Measurements from ENCODE around the gene CHURC1.

CHURC1 gene

GRCh38 chr14:64939817-64940190 lies 25.5 kb downstream of the CHURC1 start:
- DNase-seq: no peak

GRCh38 chr14:64940336-64940910 lies 26.2 kb downstream of the CHURC1 start:
- no peak for DNase-seq

- DNase-seq: no peak
Observed at GRCh38 chr14:64942531-64943111, 28.4 kb downstream of the CHURC1 start, which contains the start of gene GPX2. Gene GPX2, minus strand, starts transcription at chr14:64942745. Its CDS starts 19 bp downstream, at chr14:64942726.

GRCh38 chr14:64943556-64943955 lies 29.3 kb downstream of the CHURC1 start:
- no peak for DNase-seq

GRCh38 chr14:64944041-64944440 lies 29.8 kb downstream of the CHURC1 start:
- DNase-seq: no peak

GRCh38 chr14:64944861-64945260 lies 30.6 kb downstream of the CHURC1 start:
- no peak for DNase-seq

- DNase-seq: no peak
Observed at GRCh38 chr14:64945431-64946178, 31.4 kb downstream of the CHURC1 start.

- no peak for DNase-seq
Observed at GRCh38 chr14:64946310-64947045, 32.2 kb downstream of the CHURC1 start.

- no peak for DNase-seq
Observed at GRCh38 chr14:64947710-64948611, 33.7 kb downstream of the CHURC1 start.

- DNase-seq: no peak
Observed at GRCh38 chr14:64948612-64949210, 34.5 kb downstream of the CHURC1 start.

GRCh38 chr14:64950889-64951288 lies 36.6 kb downstream of the CHURC1 start:
- DNase-seq: no peak

- no peak for DNase-seq
Observed at GRCh38 chr14:64951291-64951690, 37.0 kb downstream of the CHURC1 start.

GRCh38 chr14:64951724-64952123 lies 37.5 kb downstream of the CHURC1 start:
- DNase-seq: no peak

- DNase-seq: no peak
Observed at GRCh38 chr14:64952598-64953309, 38.5 kb downstream of the CHURC1 start.

GRCh38 chr14:64953310-64953654 lies 39.0 kb downstream of the CHURC1 start:
- no peak for DNase-seq

GRCh38 chr14:64953661-64954060 lies 39.4 kb downstream of the CHURC1 start:
- no peak for DNase-seq

- no peak for DNase-seq
Observed at GRCh38 chr14:64954491-64955240, 40.4 kb downstream of the CHURC1 start.

GRCh38 chr14:64955297-64955696 lies 41.0 kb downstream of the CHURC1 start:
- DNase-seq: no peak

- no peak for DNase-seq
Observed at GRCh38 chr14:64956697-64957406, 42.6 kb downstream of the CHURC1 start.

- no peak for DNase-seq
Observed at GRCh38 chr14:64958201-64958600, 43.9 kb downstream of the CHURC1 start.

All from stimulated activated CD4-positive, alpha-beta T cell treated with anti-CD3 and anti-CD28 coated beads, Interleukin-4, amount 100 ng/mL, for 4 hours (primary cell).